Measurements from ENCODE around the gene RASA2. TPM values are rescaled to one million over a fixed set of nuclear protein-coding genes. Genes with fewer than 3 reads are reported as not detected.

The RASA2 gene
- polyA plus RNA-seq, 1 donor (not counting 4 experiments of a cell fraction or from before 2014, with no cell fraction given) = 10.3 TPM

DNA sequence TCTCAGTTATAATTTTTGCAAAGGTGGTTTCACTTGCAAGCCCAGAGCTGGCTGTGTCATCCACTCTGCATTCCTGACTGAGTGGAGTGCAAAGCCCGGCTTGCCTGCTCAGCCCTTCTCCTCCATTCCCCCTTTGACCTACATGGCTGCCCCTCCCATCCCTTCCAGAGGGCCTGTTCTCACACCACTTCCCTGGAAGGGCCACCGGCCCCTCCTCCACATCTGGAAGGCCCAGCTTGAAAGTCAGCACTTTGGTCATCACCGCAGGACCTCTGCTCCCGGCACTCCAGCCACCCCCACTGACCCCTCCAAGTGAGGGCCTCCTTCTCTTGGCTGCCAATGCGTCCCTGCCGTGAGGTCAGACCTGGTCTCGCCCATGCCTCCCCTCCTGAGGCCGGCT, 177.2 kb downstream of the RASA2 start:
- Histone ChIP-seq H3K27me3 (ENCODE audit: control insufficient read depth, extremely low read depth, insufficient read depth, low read length) (peaks cover 40% of the 10 kb centered on the region), H3K4me2 (ENCODE audit: control insufficient read depth, extremely low read depth, insufficient read depth, low read depth, low read length) (no peak overlapping the region), H3K27ac (ENCODE audit: control insufficient read depth, insufficient read depth, low read length) (no peak overlapping the region), H3K9me1 (ENCODE audit: control insufficient read depth, extremely low read depth, insufficient read depth, low read length) (no peaks in the 10 kb centered on the region), H3K4me1 (ENCODE audit: control insufficient read depth, extremely low read depth, insufficient read depth, low read length) (no peaks in the 10 kb centered on the region), H3K9ac (ENCODE audit: control insufficient read depth, extremely low read depth, insufficient read depth, low read length) (no peak overlapping the region), H3K9me3 (ENCODE audit: control insufficient read depth, low read depth, low read length) (no peaks in the 10 kb centered on the region), H3K4me3 (ENCODE audit: control insufficient read depth in 2 of 3, extremely low read depth in 1 of 3, insufficient read depth in 2 of 3, low read depth in 1 of 3, low read length in 3 of 3) (no peak overlapping the region), H3K36me3 (ENCODE audit: control insufficient read depth in 2 of 2, extremely low read depth in 1 of 2, insufficient read depth in 2 of 2, low read length in 2 of 2) (no peaks in the 10 kb centered on the region), H3K79me2 (ENCODE audit: control insufficient read depth, insufficient read depth, low read length) (no peaks in the 10 kb centered on the region), H2AFZ (ENCODE audit: control insufficient read depth, low read length) (no peak overlapping the region), H4K20me1 (ENCODE audit: control insufficient read depth, extremely low read depth, insufficient read depth, low read length) (no peaks in the 10 kb centered on the region)
- TF ChIP-seq EZH2 (IDR thresholded peaks at IDR 0.05; ENCODE audit: low read length) = no peak
- TF ChIP-seq, protein P1, sequence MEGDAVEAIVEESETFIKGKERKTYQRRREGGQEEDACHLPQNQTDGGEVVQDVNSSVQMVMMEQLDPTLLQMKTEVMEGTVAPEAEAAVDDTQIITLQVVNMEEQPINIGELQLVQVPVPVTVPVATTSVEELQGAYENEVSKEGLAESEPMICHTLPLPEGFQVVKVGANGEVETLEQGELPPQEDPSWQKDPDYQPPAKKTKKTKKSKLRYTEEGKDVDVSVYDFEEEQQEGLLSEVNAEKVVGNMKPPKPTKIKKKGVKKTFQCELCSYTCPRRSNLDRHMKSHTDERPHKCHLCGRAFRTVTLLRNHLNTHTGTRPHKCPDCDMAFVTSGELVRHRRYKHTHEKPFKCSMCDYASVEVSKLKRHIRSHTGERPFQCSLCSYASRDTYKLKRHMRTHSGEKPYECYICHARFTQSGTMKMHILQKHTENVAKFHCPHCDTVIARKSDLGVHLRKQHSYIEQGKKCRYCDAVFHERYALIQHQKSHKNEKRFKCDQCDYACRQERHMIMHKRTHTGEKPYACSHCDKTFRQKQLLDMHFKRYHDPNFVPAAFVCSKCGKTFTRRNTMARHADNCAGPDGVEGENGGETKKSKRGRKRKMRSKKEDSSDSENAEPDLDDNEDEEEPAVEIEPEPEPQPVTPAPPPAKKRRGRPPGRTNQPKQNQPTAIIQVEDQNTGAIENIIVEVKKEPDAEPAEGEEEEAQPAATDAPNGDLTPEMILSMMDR (optimal IDR thresholded peaks at IDR 0.05 in 1 of 3, IDR thresholded peaks at IDR 0.05 in 1 of 3, conservative IDR thresholded peaks at IDR 0.05 in 1 of 3; ENCODE audit: extremely low read depth in 1 of 3, insufficient read depth in 2 of 3, low read length in 3 of 3) = no peak
- DNase-seq (ENCODE audit: low read depth, low spot score) (no peak), FAIRE-seq (no peak)
- dilution Hi-C loops (cut with MboI; ENCODE audit: extremely low pct_ligation_motif_present, low sequenced_read_pairs) = no loop called here

Other genes starting within 250 kb of the RASA2 start
- 17.9 to 41.1 TPM (median 34.9 TPM) in 3 replicates for gene ZBTB38, start 118.5 kb upstream of the RASA2 start, polyA plus RNA-seq